Neuronal stem cell (in vitro differentiated cells): Measurements from ENCODE around the gene UNC13D.
A peak's percentile ranks its signal among the peaks of the same experiment; 100 is the strongest.

ENCODE experiments used
- DNase-seq: peaks from one replicate; pipeline ENCODE4 v3.0.0-alpha.2; 2013; ENCODE audit warnings: low spot score
- H2AFZ ChIP-seq: one replicate; pipeline ENCODE4 v1.6.1; 2013; ENCODE audit warnings: mild to moderate bottlenecking, low read length, inconsistent platforms
- H2AK5ac ChIP-seq: 2 replicates; pipeline ENCODE4 v1.6.1; 2013; ENCODE audit warnings: low read depth, mild to moderate bottlenecking, inconsistent platforms, low read length, moderate library complexity, mixed read lengths
- H2BK120ac ChIP-seq: 2 replicates; pipeline ENCODE4 v1.6.1; 2013; ENCODE audit warnings: low read depth, mild to moderate bottlenecking, inconsistent platforms, low read length, moderate library complexity, mixed read lengths
- H2BK12ac ChIP-seq: one replicate; pipeline ENCODE4 v1.6.1; 2013; ENCODE audit warnings: low read length, inconsistent platforms
- H2BK15ac ChIP-seq: 2 replicates; pipeline ENCODE4 v1.6.1; 2013; ENCODE audit warnings: mild to moderate bottlenecking, low read length, inconsistent platforms, mixed read lengths
- H2BK5ac ChIP-seq: one replicate; pipeline ENCODE4 v1.6.1; 2013; ENCODE audit warnings: inconsistent platforms, mild to moderate bottlenecking, low read length, moderate library complexity
- H3K14ac ChIP-seq: one replicate; pipeline ENCODE4 v1.6.1; 2013; ENCODE audit warnings: low read length, inconsistent platforms
- H3K18ac ChIP-seq: 2 replicates; pipeline ENCODE4 v1.6.1; 2013; ENCODE audit warnings: low read length, inconsistent platforms
- H3K23ac ChIP-seq: 2 replicates; pipeline ENCODE4 v1.6.1; 2013; ENCODE audit warnings: low read depth, mild to moderate bottlenecking, mixed read lengths, low read length, inconsistent platforms; ENCODE audit not compliant: poor library complexity
- H3K27ac ChIP-seq: replicated peaks from 3 replicates; pipeline ENCODE4 v1.5.1; 2013; ENCODE audit warnings: low read length, inconsistent platforms
- H3K27me3 ChIP-seq, 3 experiments: 2 replicates each; pipeline ENCODE4 v1.6.1; 2013; ENCODE audit warnings: low read length in 3 of 3, mild to moderate bottlenecking in 2 of 3, inconsistent platforms in 1 of 3, low read depth in 1 of 3, mixed read lengths in 1 of 3, moderate library complexity in 1 of 3; ENCODE audit not compliant: control insufficient read depth in 3 of 3, insufficient read depth in 3 of 3
- H3K36me3 ChIP-seq, 2 donors: replicated peaks in 1 of 2; 2 replicates each; pipeline ENCODE4 v1.6.1; 2013; ENCODE audit warnings: low read length in 2 of 2; ENCODE audit not compliant: control insufficient read depth in 2 of 2, insufficient read depth in 2 of 2
- H3K4ac ChIP-seq: 2 replicates; pipeline ENCODE4 v1.6.1; 2013; ENCODE audit warnings: inconsistent platforms, mild to moderate bottlenecking, low read length, moderate library complexity
- H3K4me1 ChIP-seq, 2 donors: 1 replicate in 1 of 2; 2 replicates in 1 of 2; pipeline ENCODE4 v1.6.1; 2013; ENCODE audit warnings: low read length in 2 of 2, low read depth in 1 of 2; ENCODE audit not compliant: control insufficient read depth in 2 of 2, insufficient read depth in 1 of 2
- H3K4me2 ChIP-seq: one replicate; pipeline ENCODE4 v1.6.1; 2013; ENCODE audit warnings: mild to moderate bottlenecking, low read length, inconsistent platforms; ENCODE audit not compliant: insufficient read depth, poor library complexity, severe bottlenecking
- H3K4me3 ChIP-seq, 2 donors: 2 replicates each; pipeline ENCODE4 v1.5.1; 2013; ENCODE audit warnings: low read length in 2 of 2, mild to moderate bottlenecking in 2 of 2, inconsistent platforms in 1 of 2, moderate library complexity in 1 of 2
- H3K79me1 ChIP-seq: one replicate; pipeline ENCODE4 v1.6.1; 2013; ENCODE audit warnings: low read depth, mild to moderate bottlenecking, inconsistent platforms, low read length, moderate library complexity
- H3K9ac ChIP-seq: one replicate; pipeline ENCODE4 v1.6.1; 2013; ENCODE audit warnings: mild to moderate bottlenecking, low read depth, low read length, inconsistent platforms; ENCODE audit not compliant: poor library complexity
- H3K9me3 ChIP-seq, 2 donors: replicated peaks in 1 of 2; 2 replicates each; pipeline versions ENCODE3 to v1.6.1; 2013; ENCODE audit warnings: low read length in 2 of 2, mild to moderate bottlenecking in 2 of 2, inconsistent platforms in 1 of 2, low read depth in 1 of 2, mixed read lengths in 1 of 2, moderate library complexity in 1 of 2; ENCODE audit not compliant: control insufficient read depth in 2 of 2, insufficient read depth in 1 of 2
- H4K8ac ChIP-seq: one replicate; pipeline ENCODE4 v1.6.1; 2013; ENCODE audit warnings: low read depth, mild to moderate bottlenecking, inconsistent platforms, low read length, moderate library complexity
- H4K91ac ChIP-seq: one replicate; pipeline ENCODE4 v1.6.1; 2013; ENCODE audit warnings: low read length, low read depth, mild to moderate bottlenecking, inconsistent platforms; ENCODE audit not compliant: poor library complexity
- WGBS, 2 donors: extraction: QIAGEN DNeasy Blood & Tissue Kit; methylation state at CpG; one replicate each; pipeline ENCODE4 v1.1.7; 2013; ENCODE audit warnings: missing lambda C conversion rate in 2 of 2, mixed read lengths in 1 of 2; ENCODE audit not compliant: insufficient read length in 2 of 2, insufficient replicate concordance in 1 of 2; ENCODE audit errors: extremely low coverage in 2 of 2; 5-methylcytosine and 5-hydroxymethylcytosine counted together

Gene UNC13D

DNA sequence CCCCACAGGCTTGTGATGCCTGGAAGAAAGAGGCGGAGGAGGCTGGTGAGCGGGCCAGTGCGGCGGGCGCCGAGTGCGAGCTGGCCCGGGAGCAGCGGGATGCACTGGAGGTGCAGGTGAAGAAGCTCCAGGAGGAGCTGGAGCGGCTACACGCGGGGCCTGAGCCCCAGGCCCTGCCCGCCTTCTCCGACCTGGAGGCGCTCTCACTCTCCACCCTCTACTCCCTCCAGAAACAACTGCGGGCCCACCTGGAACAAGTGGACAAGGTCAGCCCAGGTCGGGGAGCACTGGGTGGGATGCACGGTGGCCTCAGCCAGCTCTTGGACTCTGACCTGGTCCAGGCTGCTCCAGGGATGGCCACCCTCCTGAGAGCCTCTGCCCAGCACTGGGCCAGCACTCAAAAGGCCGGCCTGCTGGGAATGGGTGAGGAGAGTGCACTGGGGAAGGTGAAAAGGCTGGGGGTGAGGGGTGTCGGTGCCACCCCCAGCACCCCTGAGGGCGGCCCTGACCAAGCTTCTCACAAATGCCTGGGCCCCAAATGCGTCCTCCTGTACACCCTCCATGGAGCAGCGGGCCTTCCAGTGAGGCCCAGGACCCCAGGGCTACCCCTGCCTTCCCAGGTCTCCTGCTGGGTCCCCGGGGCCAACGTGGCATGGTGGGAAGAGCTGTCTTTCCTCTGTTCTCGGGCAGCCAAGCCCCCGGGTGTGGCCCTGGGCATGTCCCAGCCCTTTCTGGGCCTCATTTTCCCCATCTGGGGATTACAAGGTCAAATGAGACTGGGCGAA is 20.8 kb downstream of the UNC13D start:
- H2AFZ ChIP-seq = no peak overlapping the region

DNA sequence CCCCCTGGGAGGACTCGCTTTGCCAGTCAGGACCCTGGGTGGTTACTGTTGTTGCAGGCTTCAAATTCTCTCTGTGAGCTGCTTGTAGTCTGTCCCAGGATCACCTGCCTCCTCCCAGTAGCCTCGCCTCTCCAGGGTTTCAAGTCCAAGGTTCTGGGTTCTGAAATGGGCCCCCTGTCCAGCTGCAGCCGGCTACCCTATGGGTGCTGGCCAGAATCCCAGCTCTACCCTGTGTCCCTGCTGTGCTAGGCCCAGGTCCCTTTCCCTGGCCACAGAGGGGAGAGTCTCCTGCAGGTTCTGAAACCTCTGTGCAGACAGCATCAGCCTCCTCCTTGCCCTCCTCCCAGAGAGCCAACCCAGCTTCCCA is 21.4 kb downstream of the UNC13D start:
- Histone ChIP-seq H3K4me3 (no peak overlapping the region), H3K23ac (no peak overlapping the region), H3K14ac (no peak overlapping the region), H2BK5ac (peak overlapping the region; percentile 32), H3K9ac (no peak overlapping the region), H3K9me3 (no peaks in the 10 kb centered on the region), H2AFZ (no peak overlapping the region), H3K27ac (no peak overlapping the region), H3K79me1 (peaks cover 9% of the 10 kb centered on the region), H3K36me3 (peaks cover 70 to 86% of the 10 kb centered on the region in 2 donors), H4K8ac (no peak overlapping the region), H3K18ac (no peak overlapping the region), H3K4me2 (no peak overlapping the region), H2AK5ac (no peak overlapping the region), H4K91ac (no peak overlapping the region), H3K4me1 (peaks cover 3 to 6% of the 10 kb centered on the region in 2 donors), H3K4ac (no peak overlapping the region), H3K27me3 (no peaks in the 10 kb centered on the region), H2BK12ac (no peak overlapping the region), H2BK15ac (no peak overlapping the region), H2BK120ac (no peak overlapping the region)
- no peak for DNase-seq
- no CpG with 5 or more reads among the region's 3 CpGs for WGBS, 2 donors

More for the DNA sequence above, 20.8 kb downstream of the UNC13D start:
- no peak for DNase-seq
- Histone ChIP-seq H3K4me2 (no peak overlapping the region), H4K91ac (no peak overlapping the region), H3K9ac (peak overlapping the region; percentile 15), H2BK120ac (no peak overlapping the region), H3K79me1 (peaks cover 9% of the 10 kb centered on the region), H3K4me1 (peaks cover 6 to 11% of the 10 kb centered on the region in 2 donors), H2BK15ac (no peak overlapping the region), H3K27me3 (no peaks in the 10 kb centered on the region), H3K4ac (no peak overlapping the region), H3K27ac (no peak overlapping the region), H2BK5ac (no peak overlapping the region), H4K8ac (peak overlapping the region; percentile 48), H3K18ac (no peak overlapping the region), H2BK12ac (no peak overlapping the region), H3K4me3 (no peak overlapping the region), H3K36me3 (peaks cover 63 to 80% of the 10 kb centered on the region in 2 donors), H3K23ac (no peak overlapping the region), H2AK5ac (no peak overlapping the region), H3K9me3 (no peaks in the 10 kb centered on the region), H3K14ac (no peak overlapping the region)
- no CpG with 5 or more reads among the region's 28 CpGs for WGBS, 2 donors

DNA sequence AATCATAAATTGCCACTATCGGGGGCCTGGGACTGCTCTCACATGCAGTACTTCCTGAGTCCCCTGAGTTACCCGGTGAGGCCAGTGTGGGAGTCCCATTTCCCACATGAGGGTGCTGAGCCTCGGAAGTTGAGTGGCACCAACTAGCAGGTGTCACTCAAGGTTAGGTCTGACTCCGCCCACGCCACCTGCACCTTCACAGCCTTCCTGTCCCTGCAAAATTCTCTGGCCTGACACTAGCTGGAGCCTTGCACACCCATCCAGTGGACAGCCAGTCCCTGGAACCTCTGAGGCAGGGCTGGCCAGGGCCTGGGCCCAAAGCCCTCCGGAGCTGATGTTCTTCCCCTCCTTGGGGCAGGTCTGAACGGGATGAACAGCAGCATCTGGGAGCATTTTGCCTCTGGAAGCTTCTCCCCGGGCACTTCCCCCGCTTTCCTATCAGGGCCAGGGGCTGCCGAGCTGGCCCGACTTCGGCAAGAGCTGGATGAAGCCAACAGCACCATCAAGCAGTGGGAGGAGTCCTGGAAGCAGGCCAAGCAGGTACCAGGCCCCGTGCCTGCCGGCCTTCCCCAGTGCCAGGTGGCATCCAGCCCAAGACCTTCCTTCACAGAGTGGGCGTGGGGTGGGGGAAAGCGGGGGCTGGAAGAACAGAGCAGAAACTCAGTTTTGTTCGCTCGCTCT is 21.9 kb downstream of the UNC13D start:
- Histone ChIP-seq H3K9ac (no peak overlapping the region), H2AFZ (no peak overlapping the region), H3K79me1 (peaks cover 8% of the 10 kb centered on the region), H2BK5ac (peak overlapping the region; percentile 32), H3K4me3 (no peak overlapping the region), H4K8ac (no peak overlapping the region), H2BK120ac (no peak overlapping the region), H3K4me1 (peaks cover under 1% of the 10 kb centered on the region in 2 donors), H3K18ac (no peak overlapping the region), H2AK5ac (no peak overlapping the region), H3K23ac (no peak overlapping the region), H2BK12ac (no peak overlapping the region), H4K91ac (no peak overlapping the region), H3K4ac (no peak overlapping the region), H3K4me2 (no peak overlapping the region), H3K27me3 (no peaks in the 10 kb centered on the region), H3K14ac (no peak overlapping the region), H3K9me3 (no peaks in the 10 kb centered on the region), H3K36me3 (peaks cover 75 to 92% of the 10 kb centered on the region in 2 donors), H2BK15ac (no peak overlapping the region), H3K27ac (no peak overlapping the region)
- WGBS, 2 donors = no CpG with 5 or more reads among the region's 18 CpGs
- no peak for DNase-seq

- H3K9me3 ChIP-seq = no peaks in the 10 kb centered on the region
- no peak overlapping the region for H2BK5ac ChIP-seq
- no CpG with 5 or more reads among the region's 7 CpGs for WGBS, 2 donors
- DNase-seq = no peak
- no peak overlapping the region for H3K18ac ChIP-seq
- no peak overlapping the region for H2BK12ac ChIP-seq
- no peak overlapping the region for H3K4ac ChIP-seq
- H3K27me3 ChIP-seq = no peaks in the 10 kb centered on the region
- H2AK5ac ChIP-seq = no peak overlapping the region
- no peak overlapping the region for H4K91ac ChIP-seq
- no peak overlapping the region for H2BK15ac ChIP-seq
- peaks cover 5% of the 10 kb centered on the region for H3K79me1 ChIP-seq
- H3K4me3 ChIP-seq = no peak overlapping the region
- H2BK120ac ChIP-seq = no peak overlapping the region
- H4K8ac ChIP-seq = no peak overlapping the region
- H2AFZ ChIP-seq = no peak overlapping the region
- H3K4me1 ChIP-seq = peaks cover 0 to 2% of the 10 kb centered on the region in 2 donors
- no peak overlapping the region for H3K14ac ChIP-seq
- H3K9ac ChIP-seq = no peak overlapping the region
- H3K36me3 ChIP-seq = peaks cover 77 to 95% of the 10 kb centered on the region in 2 donors
- H3K23ac ChIP-seq = no peak overlapping the region
- H3K4me2 ChIP-seq = no peak overlapping the region
- no peak overlapping the region for H3K27ac ChIP-seq
Measured at GRCh38 chr17:75821552-75821951, 22.7 kb downstream of the UNC13D start.
